Neural progenitor cell (in vitro differentiated cells): ENCODE results near the gene INPP4B. TPM values are rescaled to one million over a fixed set of nuclear protein-coding genes. Genes with fewer than 3 reads are reported as not detected.

Experiments
- DNase-seq: peaks from one replicate; pipeline ENCODE4 v3.0.0-alpha.2; 2016; ENCODE audit warnings: low spot score
- H2AFZ ChIP-seq: fragments of 200-600 bp; sonication (generic); replicated peaks from 2 replicates; pipeline ENCODE4 v1.6.1; 2016; ENCODE audit warnings: antibody characterized with exemption
- H3F3A ChIP-seq: fragments of 200-600 bp; sonication (generic); 2 replicates; pipeline ENCODE4 v1.6.1; 2016; ENCODE audit warnings: antibody characterized with exemption, low read depth
- H3K27ac ChIP-seq: fragments of 200-600 bp; sonication (generic); 2 replicates; pipeline ENCODE4 v1.5.1; 2016; ENCODE audit warnings: mild to moderate bottlenecking
- H3K27me3 ChIP-seq: fragments of 200-600 bp; sonication (generic); 2 replicates; pipeline ENCODE4 v1.6.1; 2016; ENCODE audit warnings: mild to moderate bottlenecking, moderate library complexity
- H3K36me3 ChIP-seq: fragments of 200-600 bp; sonication (generic); 2 replicates; pipeline ENCODE4 v1.5.1; 2016
- H3K4me1 ChIP-seq: fragments of 200-600 bp; sonication (generic); 2 replicates; pipeline ENCODE4 v1.6.1; 2016; ENCODE audit warnings: mixed run types
- H3K4me2 ChIP-seq: fragments of 200-600 bp; sonication (generic); 2 replicates; pipeline ENCODE4 v1.6.1; 2016
- H3K4me3 ChIP-seq: fragments of 200-600 bp; sonication (generic); 2 replicates; pipeline ENCODE4 v1.5.1; 2016
- H3K79me2 ChIP-seq: fragments of 200-600 bp; sonication (generic); 2 replicates; pipeline ENCODE4 v1.6.1; 2016; ENCODE audit warnings: low read depth
- H3K9ac ChIP-seq: fragments of 200-600 bp; sonication (generic); 2 replicates; pipeline ENCODE4 v1.6.1; 2016
- H3K9me3 ChIP-seq: fragments of 200-600 bp; sonication (generic); 2 replicates; pipeline ENCODE4 v1.5.1; 2016; ENCODE audit warnings: low read depth
- H4K20me1 ChIP-seq: fragments of 200-600 bp; sonication (generic); 2 replicates; pipeline ENCODE4 v1.6.1; 2016; ENCODE audit warnings: low read depth
- H3K27ac Mint-ChIP-seq: 3 replicates; pipeline ENCODE4 v1.8.0; 2021; ENCODE audit warnings: mixed read lengths
- H3K27me3 Mint-ChIP-seq: 2 replicates; pipeline ENCODE4 v1.8.0; 2022; ENCODE audit warnings: low read depth, mild to moderate bottlenecking, inconsistent platforms, moderate library complexity, mixed read lengths; ENCODE audit not compliant: insufficient read depth
- H3K36me3 Mint-ChIP-seq: 3 replicates; pipeline ENCODE4 v1.8.0; 2021; ENCODE audit warnings: mixed read lengths
- H3K4me1 Mint-ChIP-seq: 3 replicates; pipeline ENCODE4 v1.8.0; 2021; ENCODE audit warnings: mixed read lengths
- H3K4me3 Mint-ChIP-seq: 3 replicates; pipeline ENCODE4 v1.8.0; 2021; ENCODE audit warnings: mild to moderate bottlenecking, moderate library complexity, mixed read lengths
- H3K9me3 Mint-ChIP-seq: 3 replicates; pipeline ENCODE4 v1.8.0; 2020; ENCODE audit warnings: mixed read lengths
- EZH2 ChIP-seq: fragments of 200-600 bp; sonication (generic); IDR thresholded peaks from 2 replicates; pipeline ENCODE4 v1.6.1; 2017; ENCODE audit warnings: antibody characterized with exemption, mild to moderate bottlenecking, moderate library complexity
- EZH2phosphoT487 ChIP-seq: fragments of 200-600 bp; sonication (generic); IDR thresholded peaks from 2 replicates; pipeline ENCODE4 v1.6.1; 2017; ENCODE audit warnings: antibody characterized with exemption
- total RNA-seq: library from RNA; depleted of rRNA; stranded (reverse); fragments of >200 nt; gene quantifications from 2 replicates; pipeline ENCODE4 v1.2.3, GENCODE V29; 2015; ENCODE audit warnings: low replicate concordance
- TF ChIP-seq, protein P1 (sequence below): fragments of 200-600 bp; sonication (generic); IDR thresholded peaks from 2 replicates; pipeline ENCODE4 v1.5.1; 2017; ENCODE audit warnings: antibody characterized with exemption, mild to moderate bottlenecking

Gene INPP4B
- total RNA-seq, 1 donor from 2014 or later: 1.3 TPM

- Histone ChIP-seq H3F3A (no peaks in the 10 kb centered on the region), H3K4me1 (peaks cover 4% of the 10 kb centered on the region), H3K9me3 (no peaks in the 10 kb centered on the region), H3K27ac (no peak overlapping the region), H3K4me3 (no peak overlapping the region), H4K20me1 (no peaks in the 10 kb centered on the region), H3K79me2 (no peaks in the 10 kb centered on the region), H3K27me3 (no peaks in the 10 kb centered on the region), H3K36me3 (no peaks in the 10 kb centered on the region), H3K9ac (no peak overlapping the region), H2AFZ (no peak overlapping the region), H3K4me2 (no peak overlapping the region)
- Mint-ChIP-seq H3K27me3 (no peaks in the 10 kb centered on the region), H3K27ac (no peak overlapping the region), H3K9me3 (no peaks in the 10 kb centered on the region), H3K4me1 (peaks cover 10% of the 10 kb centered on the region), H3K36me3 (no peaks in the 10 kb centered on the region), H3K4me3 (no peak overlapping the region)
- TF ChIP-seq, protein P1, sequence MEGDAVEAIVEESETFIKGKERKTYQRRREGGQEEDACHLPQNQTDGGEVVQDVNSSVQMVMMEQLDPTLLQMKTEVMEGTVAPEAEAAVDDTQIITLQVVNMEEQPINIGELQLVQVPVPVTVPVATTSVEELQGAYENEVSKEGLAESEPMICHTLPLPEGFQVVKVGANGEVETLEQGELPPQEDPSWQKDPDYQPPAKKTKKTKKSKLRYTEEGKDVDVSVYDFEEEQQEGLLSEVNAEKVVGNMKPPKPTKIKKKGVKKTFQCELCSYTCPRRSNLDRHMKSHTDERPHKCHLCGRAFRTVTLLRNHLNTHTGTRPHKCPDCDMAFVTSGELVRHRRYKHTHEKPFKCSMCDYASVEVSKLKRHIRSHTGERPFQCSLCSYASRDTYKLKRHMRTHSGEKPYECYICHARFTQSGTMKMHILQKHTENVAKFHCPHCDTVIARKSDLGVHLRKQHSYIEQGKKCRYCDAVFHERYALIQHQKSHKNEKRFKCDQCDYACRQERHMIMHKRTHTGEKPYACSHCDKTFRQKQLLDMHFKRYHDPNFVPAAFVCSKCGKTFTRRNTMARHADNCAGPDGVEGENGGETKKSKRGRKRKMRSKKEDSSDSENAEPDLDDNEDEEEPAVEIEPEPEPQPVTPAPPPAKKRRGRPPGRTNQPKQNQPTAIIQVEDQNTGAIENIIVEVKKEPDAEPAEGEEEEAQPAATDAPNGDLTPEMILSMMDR: no peak
- no peak for TF ChIP-seq EZH2phosphoT487
- TF ChIP-seq EZH2: no peak
- no peak for DNase-seq
Measured at GRCh38 chr4:142380052-142380602, 466.0 kb downstream of the INPP4B start.

GRCh38 chr4:142379277-142380051, 466.6 kb downstream of the INPP4B start:
- H3K9me3 ChIP-seq: no peaks in the 10 kb centered on the region
- H3K79me2 ChIP-seq: no peaks in the 10 kb centered on the region
- Mint-ChIP-seq H3K9me3 (no peaks in the 10 kb centered on the region), H3K36me3 (no peaks in the 10 kb centered on the region), H3K27me3 (no peaks in the 10 kb centered on the region), H3K4me3 (no peak overlapping the region), H3K4me1 (peaks cover 14% of the 10 kb centered on the region), H3K27ac (no peak overlapping the region)
- no peak overlapping the region for H3K9ac ChIP-seq
- no peak for TF ChIP-seq EZH2
- TF ChIP-seq EZH2phosphoT487: no peak
- TF ChIP-seq, protein P1: no peak
- no peak for DNase-seq
- no peaks in the 10 kb centered on the region for H3F3A ChIP-seq
- no peak overlapping the region for H3K4me3 ChIP-seq
- H4K20me1 ChIP-seq: no peaks in the 10 kb centered on the region
- H3K27me3 ChIP-seq: no peaks in the 10 kb centered on the region
- no peaks in the 10 kb centered on the region for H3K36me3 ChIP-seq
- no peak overlapping the region for H3K4me2 ChIP-seq
- H3K4me1 ChIP-seq: peaks cover 7% of the 10 kb centered on the region
- H3K27ac ChIP-seq: no peak overlapping the region
- H2AFZ ChIP-seq: no peak overlapping the region

GRCh38 chr4:142378179-142378578, 467.9 kb downstream of the INPP4B start:
- no peak overlapping the region for H3K9ac ChIP-seq
- peaks cover 7% of the 10 kb centered on the region for H3K4me1 ChIP-seq

More at GRCh38 chr4:142378179-142378578, 467.9 kb downstream of the INPP4B start:
- TF ChIP-seq, protein P1: no peak
- no peak for TF ChIP-seq EZH2
- no peak for TF ChIP-seq EZH2phosphoT487
- Histone ChIP-seq H3K4me2 (no peak overlapping the region), H4K20me1 (no peaks in the 10 kb centered on the region), H3K27ac (no peak overlapping the region), H3K4me3 (no peak overlapping the region), H3K36me3 (no peaks in the 10 kb centered on the region), H2AFZ (no peak overlapping the region), H3K79me2 (no peaks in the 10 kb centered on the region), H3K9me3 (no peaks in the 10 kb centered on the region), H3F3A (no peaks in the 10 kb centered on the region), H3K27me3 (no peaks in the 10 kb centered on the region)
- Mint-ChIP-seq H3K4me3 (no peak overlapping the region), H3K36me3 (no peaks in the 10 kb centered on the region), H3K9me3 (no peaks in the 10 kb centered on the region), H3K27ac (no peak overlapping the region), H3K27me3 (no peaks in the 10 kb centered on the region), H3K4me1 (peaks cover 14% of the 10 kb centered on the region)
- no peak for DNase-seq
